GM19035 (cell line): Measurements from ENCODE around the gene DOK6.
"Not testable (repeated sequence)": the region's sequence is repeated elsewhere in the genome, so short reads cannot be mapped to it uniquely, and the experiment has no call there.

Experiments used
- ATAC-seq: cut with Tn5 transposase; IDR thresholded peaks from one replicate; pipeline ENCODE4 v1.9.1; 2021; ENCODE audit not compliant: unreplicated experiment

The DOK6 gene

GRCh38 chr18:69853051-69853450 lies 452.4 kb downstream of the DOK6 start:
- no peak for ATAC-seq

- ATAC-seq: no peak
Observed at GRCh38 chr18:69854455-69854854, 453.8 kb downstream of the DOK6 start.

- ATAC-seq: no peak
Observed at GRCh38 chr18:69858897-69859296, 458.2 kb downstream of the DOK6 start.

GRCh38 chr18:69864802-69865201 lies 464.1 kb downstream of the DOK6 start:
- ATAC-seq: not testable (repeated sequence)

GRCh38 chr18:69865776-69866175 lies 465.1 kb downstream of the DOK6 start:
- ATAC-seq: no peak

GRCh38 chr18:69866212-69866611 lies 465.5 kb downstream of the DOK6 start:
- ATAC-seq: no peak

- no peak for ATAC-seq
Observed at GRCh38 chr18:69870736-69871135, 470.0 kb downstream of the DOK6 start.

- no peak for ATAC-seq
Observed at GRCh38 chr18:69871363-69871762, 470.7 kb downstream of the DOK6 start.

- no peak for ATAC-seq
Observed at GRCh38 chr18:69872661-69873060, 472.0 kb downstream of the DOK6 start.

- ATAC-seq: no peak
Observed at GRCh38 chr18:69874058-69874457, 473.4 kb downstream of the DOK6 start.

- no peak for ATAC-seq
Observed at GRCh38 chr18:69876490-69876889, 475.8 kb downstream of the DOK6 start.

- ATAC-seq: no peak
Observed at GRCh38 chr18:69878213-69878933, 477.7 kb downstream of the DOK6 start.

- not testable (repeated sequence) for ATAC-seq
Observed at GRCh38 chr18:69879051-69879450, 478.4 kb downstream of the DOK6 start.

GRCh38 chr18:69880083-69880482 lies 479.4 kb downstream of the DOK6 start:
- no peak for ATAC-seq

- peak; percentile 36 for ATAC-seq
Observed at GRCh38 chr18:69882965-69883668, 482.4 kb downstream of the DOK6 start.

GRCh38 chr18:69883781-69884180 lies 483.1 kb downstream of the DOK6 start:
- no peak for ATAC-seq

- ATAC-seq: no peak
Observed at GRCh38 chr18:69885355-69885754, 484.7 kb downstream of the DOK6 start.

GRCh38 chr18:69885841-69886531 lies 485.3 kb downstream of the DOK6 start:
- ATAC-seq: peak; percentile 77

GRCh38 chr18:69887256-69887655 lies 486.6 kb downstream of the DOK6 start:
- no peak for ATAC-seq

- ATAC-seq: no peak
Observed at GRCh38 chr18:69889009-69889408, 488.3 kb downstream of the DOK6 start.

GRCh38 chr18:69890558-69890957 lies 489.9 kb downstream of the DOK6 start:
- no peak for ATAC-seq

- no peak for ATAC-seq
Observed at GRCh38 chr18:69894467-69894866, 493.8 kb downstream of the DOK6 start.
